ENCODE data around the gene TRMT2B.

DNA sequence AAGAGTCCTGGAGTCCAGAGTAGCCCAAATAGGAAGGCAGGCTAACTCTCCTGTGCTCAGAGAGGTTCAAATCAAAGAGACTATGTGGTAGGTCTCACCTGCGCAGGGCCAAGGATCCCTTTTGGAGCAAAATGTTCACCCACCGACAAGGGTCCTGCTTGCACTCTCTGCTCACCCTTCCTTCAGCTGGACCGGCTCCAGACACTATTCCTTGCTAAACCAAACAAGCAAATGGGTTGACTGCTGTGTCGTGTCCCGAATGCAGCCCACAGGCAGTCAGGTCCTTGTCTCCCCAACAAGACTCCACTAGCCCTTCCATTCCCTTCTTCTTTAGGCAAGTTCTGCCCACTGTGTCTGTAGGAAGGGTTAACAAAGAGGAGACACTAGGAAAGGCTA lies 760 bp downstream of the TRMT2B start:
- no peak for TF ChIP-seq ZNF207 (IDR thresholded peaks at IDR 0.05; ENCODE audit: borderline replicate concordance)
- no peak for TF ChIP-seq KAT7 (CRISPR knock-in tag; IDR thresholded peaks at IDR 0.05; ENCODE audit: borderline replicate concordance)
- no peak for TF ChIP-seq ZNF75D (CRISPR knock-in tag; IDR thresholded peaks at IDR 0.05; ENCODE audit: borderline replicate concordance)
- no peak for TF ChIP-seq ZNF468 (CRISPR knock-in tag; IDR thresholded peaks at IDR 0.05)
- TF ChIP-seq SMAD1 (CRISPR knock-in tag; IDR thresholded peaks at IDR 0.05; ENCODE audit: borderline replicate concordance, low read depth), result no peak
